ENCODE results near the gene PTGES2.

PTGES2 gene

DNA sequence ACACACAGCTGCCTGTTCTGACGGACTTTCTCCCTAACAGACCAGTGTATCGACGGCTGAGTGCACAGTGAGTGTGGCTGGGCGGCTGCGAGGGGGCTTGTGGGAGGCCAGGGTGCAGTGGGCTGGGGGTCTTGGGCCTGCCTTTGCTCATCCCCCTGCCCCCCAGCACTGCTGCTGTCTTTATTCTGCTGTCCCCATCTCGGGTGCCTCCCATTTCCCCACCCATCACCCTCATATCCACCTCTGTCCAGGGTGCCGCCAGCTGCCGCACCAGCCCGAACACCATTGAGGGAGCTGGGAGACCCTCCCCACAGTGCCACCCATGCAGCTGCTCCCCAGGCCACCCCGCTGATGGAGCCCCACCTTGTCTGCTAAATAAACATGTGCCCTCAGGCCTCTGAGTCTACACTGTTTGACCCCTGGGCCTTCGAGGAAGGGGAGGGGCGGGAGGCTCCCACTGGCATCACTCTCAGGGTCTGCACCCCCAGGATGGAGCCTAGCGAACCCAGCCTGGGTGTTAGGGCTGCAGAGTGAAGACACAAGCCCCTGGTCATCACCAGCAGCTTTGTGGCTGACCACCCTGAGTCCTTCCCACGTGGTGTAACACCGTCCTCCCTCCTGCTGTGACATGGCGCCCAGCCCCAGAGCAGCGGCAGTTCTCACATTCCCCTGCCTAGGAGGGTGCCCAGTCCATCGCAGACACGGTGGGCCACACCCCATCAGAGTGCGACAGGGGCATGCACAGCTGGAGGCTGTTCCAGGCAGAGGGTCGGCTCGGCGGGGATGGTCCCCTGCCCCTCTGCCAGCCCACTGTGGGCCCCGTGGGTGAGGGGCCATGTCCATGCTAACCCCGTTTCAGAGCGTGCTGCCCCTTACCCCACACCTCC, 25.8 kb upstream of the PTGES2 start:
- no peak for DNase-seq

DNA sequence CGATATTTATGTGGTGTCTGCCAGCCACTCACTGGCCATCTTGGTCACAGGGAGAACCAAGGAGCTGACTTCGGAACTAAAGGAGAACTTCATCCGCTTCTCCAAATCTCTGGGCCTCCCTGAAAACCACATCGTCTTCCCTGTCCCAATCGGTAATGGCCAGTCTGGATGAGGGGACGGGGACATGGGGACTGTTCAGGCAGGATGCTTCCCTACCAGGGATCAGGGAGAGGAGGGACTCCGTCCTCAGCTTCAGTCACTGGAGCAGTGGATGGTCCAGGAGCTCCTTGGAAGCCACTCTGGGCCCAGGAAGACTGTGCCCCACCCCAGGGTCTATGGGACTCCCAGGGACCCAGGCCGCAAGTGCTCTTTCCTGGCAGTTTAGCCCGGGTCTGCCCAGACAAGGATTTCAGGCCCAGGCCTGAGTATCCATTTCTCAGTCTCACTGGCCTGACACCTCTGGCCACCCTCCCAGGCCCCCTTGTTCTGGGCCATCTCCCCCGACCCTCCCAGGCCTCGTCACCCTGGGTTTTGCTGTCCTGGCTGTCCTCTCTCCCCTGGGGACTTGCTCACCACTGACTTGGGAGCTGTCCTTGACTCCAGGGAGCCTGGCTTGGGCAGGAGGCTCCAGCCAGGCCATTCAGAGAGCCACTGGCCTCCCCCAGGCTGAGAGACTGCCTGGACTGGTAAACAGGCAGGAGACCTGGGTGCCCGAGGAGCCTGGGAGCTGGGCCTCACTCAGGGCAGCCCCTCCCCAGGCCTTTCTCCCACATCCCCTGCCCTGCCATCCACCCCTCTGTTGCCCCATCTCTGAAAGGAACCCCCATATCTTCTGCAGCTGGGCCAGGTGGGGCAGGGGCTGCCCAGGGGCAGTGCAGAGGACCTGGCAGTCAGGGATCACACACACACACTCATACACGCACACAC, 24.9 kb upstream of the PTGES2 start:
- DNase-seq: no peak

DNA sequence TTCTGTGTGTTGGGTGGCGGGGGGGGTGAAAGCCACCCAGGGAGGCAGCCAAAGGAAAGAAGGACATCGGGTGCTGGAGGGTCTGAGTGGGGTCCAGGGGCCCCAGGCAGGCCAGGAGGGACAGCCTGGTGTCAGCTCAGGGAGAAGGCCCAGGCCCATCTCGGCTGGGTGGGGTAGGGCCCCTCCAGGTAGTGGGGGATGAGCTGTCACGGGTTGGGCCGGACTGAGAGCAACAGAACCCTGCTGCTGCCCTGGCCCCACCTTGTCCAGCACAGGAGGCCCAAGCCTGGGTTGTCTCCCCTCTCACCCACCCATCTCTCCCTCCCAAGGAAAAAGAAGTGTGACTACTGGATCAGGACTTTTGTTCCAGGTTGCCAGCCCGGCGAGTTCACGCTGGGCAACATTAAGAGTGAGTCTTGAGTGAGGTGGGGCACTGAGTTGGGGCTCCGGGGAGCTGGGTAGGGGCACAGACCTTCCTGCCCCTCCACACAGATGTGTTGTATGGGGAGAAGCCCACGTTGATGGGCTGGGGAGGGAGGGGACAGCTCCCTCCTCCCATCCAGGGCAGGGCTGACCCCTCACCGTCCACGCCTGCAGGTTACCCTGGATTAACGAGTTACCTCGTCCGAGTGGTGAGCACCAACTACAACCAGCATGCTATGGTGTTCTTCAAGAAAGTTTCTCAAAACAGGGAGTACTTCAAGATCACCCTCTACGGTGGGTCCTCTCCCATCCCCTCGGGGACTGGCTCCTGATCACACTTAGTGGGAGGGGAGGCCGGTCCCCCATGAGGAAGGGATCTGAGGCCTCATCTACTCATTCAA, 24.0 kb upstream of the PTGES2 start:
- DNase-seq: no peak

DNA sequence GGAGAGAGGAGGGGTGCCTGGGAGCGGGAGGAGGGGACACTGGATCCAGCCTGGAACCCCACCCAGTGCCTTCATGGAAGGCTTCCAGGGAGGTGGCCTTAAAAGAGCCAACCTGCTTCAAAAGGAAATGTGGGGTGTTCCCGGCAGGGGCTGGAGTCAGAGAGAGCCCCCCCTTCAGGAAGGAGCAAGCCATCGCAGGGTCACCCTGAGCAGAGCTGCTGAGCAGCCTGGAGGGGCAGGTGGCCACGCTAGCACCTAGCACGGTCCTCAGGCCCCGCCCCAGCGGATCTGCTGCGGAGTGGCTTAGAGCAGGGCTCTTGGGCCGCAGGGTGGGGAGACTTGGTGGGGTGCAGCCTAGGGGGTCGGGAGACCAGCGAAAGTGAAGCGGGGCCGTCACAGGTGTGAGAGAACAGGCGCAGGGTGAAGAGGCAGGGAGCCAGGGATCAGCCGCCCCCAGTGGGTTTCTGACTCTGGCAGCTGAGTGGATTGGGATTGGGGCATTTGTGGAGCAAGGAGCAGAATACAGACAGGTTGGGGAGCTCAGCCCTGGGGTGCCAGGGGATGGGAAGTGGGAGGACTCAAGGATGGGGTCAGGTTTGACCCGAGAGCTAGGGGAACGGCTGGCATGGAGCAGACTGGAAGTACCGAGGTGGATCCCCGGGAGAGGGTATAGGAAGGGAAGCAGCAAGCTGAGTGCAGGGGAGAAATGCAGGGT, 23.2 kb upstream of the PTGES2 start:
- no peak for DNase-seq

DNA sequence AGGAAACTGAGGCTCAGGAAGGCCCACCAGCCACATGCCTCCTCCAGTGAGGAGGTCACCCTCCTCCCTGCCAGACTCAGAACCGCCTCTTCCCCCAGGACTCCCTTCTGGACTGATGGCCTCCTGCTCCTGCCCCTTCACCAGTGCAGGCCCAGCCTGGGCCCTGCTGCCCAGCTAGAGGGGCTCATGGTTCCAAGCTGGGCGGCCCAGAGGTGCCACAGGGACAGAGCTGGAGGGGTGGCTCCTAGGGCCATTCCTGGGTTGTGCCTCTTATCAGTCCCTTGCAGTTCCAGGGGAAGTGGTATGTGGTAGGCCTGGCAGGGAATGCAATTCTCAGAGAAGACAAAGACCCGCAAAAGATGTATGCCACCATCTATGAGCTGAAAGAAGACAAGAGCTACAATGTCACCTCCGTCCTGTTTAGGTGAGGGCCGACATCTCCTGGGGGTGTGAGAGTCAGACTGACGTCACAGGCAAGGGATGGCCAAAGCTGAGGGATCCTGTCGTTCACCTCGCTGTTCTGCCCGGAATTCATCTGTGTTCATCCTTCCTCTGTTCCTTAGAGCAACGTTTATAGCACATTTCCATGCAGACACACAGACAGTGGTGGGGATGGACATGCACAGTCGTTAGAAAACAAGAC, 22.5 kb upstream of the PTGES2 start:
- no peak for DNase-seq

DNA sequence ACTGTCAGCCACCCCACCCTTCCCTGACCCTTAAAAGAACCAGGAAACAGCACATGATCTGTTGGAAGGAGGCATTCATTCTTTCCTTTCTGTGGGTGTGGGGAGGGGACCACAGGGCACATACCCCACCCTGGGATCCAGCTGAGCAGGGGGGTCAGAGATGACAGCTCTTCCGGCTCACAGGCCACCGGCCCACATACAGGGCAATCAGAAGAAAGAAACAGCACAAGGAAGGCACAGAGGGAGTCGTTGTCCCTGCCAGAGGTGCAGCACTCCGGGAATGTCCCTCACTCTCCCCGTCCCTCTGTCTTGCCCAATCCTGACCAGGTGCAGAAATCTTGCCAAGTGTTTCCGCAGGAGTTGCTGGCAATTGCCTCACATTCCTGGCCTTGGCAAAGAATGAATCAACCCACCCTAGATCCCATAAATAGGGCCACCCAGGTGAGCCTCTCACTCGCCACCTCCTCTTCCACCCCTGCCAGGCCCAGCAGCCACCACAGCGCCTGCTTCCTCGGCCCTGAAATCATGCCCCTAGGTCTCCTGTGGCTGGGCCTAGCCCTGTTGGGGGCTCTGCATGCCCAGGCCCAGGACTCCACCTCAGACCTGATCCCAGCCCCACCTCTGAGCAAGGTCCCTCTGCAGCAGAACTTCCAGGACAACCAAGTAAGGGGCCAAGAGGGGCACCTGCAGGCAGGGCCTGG, 21.6 kb upstream of the PTGES2 start, which contains the start of gene LCN2:
Gene LCN2 (plus strand): TSS at position 453 of the 701 bp plus-strand sequence. CDS start 73 bp downstream, at position 526.
- no peak for DNase-seq

DNA sequence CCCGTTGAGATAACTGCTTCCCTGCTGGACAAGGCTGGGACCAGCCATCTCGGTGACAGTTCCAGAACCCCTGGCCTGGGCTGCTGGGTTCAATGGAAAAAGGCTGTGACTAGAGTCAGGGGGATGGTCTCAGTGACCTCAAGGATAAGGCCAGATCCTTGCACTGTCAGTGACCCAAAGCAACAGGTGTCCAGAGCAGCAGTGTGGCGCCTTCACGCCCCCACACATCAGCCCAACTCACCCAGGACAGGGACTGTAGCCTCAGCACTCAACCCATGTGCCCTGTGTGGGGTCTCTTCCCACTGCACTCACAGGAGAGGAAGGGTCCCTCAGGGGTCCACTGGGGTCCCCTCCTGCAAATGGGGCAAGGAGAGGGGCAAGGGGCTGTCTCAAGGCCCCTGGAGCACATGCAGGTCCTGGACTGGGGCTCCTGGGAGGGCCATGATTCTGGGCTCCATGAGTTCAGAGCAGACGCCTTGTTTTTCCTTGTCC, 21.0 kb upstream of the PTGES2 start:
- no peak for DNase-seq

DNA sequence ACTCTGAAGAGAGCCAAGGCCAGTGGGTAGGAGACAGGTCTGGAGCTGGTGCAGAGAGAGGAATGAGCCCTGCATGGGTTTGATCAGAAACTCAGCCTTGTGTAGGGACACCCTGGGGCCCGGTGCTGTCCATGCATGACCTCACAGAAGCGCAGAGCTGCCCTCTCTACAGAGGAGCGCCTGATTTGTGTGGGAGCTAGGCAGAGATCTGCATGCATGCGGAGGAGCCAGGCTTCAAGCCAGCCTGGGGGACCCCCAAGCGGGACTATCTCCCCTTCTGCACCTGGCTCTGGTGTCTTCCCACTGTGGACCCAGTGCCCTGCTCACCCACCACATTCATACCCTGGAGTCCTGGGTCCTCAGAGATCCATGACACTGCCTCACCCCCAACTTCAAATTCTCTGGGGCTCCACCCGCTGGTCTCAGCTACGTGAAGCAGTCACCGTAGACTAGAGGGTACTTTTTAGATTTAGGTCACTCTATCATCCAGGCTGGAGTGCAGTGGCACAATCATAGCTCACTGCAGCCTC, 19.1 kb upstream of the PTGES2 start:
- DNase-seq: no peak

DNA sequence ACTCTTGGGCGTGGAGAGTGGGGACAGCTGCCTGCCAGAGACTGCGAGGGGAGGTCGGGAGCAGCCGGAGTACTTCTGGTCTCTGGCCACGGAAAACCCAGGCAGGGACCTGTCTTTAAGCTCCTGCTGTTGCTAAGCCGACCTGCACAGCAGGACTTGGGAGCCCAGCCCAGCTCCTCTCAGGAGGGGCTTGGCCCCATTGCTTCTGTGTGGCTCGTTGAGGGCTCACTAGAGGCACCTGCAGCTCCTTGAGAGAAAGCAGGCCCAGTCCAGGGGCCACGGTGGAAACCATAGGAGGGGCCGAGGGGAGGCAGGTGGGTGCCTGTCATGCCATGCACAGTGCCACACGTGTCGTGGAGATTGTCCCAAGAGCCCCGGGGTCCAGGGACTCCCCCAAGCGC, 18.4 kb upstream of the PTGES2 start:
- DNase-seq: no peak

DNA sequence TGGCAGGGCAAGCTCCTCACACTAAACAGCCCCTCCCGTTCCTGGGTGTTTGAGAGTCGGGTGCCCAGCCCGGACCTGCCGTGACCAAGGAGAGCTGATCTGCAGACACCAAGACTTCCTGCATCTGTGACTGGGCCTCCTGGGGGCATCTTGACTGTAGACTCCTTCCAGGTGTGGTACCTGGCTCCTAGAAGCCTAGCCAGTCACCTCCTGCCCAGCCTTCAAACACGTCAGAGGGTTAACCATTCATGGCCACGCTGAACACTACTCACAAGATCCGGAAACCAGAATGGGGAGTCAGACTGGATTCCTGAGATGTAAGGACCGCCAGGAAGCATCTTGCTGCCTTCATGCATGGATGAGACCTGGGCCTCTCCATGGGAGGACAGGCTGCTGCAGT, 18.0 kb upstream of the PTGES2 start:
- DNase-seq: no peak

DNA sequence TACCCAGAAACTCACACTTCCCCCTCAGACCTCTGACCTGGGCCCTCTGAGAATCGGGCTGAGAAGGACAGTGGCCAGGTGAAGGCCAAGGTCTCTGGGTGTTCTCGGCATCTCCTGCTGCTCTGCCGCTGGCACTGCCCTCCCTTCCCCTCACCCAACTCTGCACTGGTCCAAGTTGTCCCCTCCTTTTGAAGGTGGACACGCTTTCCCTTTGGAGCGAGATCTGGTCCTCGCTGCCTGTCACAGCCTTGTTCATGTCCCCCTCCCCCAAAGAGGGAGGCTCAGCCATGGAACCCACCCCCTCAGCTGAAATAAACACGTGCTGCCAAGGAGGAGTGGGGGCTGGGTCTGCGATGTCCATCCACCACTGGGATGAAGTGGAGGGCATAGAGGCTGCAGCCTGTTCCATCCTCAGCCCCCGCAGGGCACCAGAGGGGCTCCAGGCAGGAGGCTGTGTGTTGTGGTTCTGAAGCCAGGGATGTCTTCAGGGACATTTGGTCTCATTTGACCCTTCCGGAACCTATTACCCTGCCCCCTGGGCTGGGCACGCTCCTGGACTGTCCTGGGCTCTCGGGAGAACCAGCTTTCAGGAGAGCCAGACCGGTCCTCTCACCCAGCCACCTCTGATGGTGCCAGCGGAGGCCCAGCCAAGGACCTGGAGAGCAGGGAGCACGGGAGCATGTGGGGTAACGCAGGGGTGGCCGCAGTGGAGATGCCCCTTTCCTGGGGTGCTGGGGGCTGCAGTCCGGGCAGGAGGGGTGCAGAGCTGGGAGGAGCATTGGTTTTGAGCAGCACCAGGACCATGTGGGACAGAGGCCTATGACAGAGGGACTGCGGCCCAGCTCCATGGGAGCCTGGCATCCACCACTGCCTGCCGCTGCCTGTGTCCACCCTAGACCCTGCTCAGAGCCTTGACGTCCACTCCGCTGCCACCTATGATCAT, 17.0 kb upstream of the PTGES2 start:
- DNase-seq: no peak

DNA sequence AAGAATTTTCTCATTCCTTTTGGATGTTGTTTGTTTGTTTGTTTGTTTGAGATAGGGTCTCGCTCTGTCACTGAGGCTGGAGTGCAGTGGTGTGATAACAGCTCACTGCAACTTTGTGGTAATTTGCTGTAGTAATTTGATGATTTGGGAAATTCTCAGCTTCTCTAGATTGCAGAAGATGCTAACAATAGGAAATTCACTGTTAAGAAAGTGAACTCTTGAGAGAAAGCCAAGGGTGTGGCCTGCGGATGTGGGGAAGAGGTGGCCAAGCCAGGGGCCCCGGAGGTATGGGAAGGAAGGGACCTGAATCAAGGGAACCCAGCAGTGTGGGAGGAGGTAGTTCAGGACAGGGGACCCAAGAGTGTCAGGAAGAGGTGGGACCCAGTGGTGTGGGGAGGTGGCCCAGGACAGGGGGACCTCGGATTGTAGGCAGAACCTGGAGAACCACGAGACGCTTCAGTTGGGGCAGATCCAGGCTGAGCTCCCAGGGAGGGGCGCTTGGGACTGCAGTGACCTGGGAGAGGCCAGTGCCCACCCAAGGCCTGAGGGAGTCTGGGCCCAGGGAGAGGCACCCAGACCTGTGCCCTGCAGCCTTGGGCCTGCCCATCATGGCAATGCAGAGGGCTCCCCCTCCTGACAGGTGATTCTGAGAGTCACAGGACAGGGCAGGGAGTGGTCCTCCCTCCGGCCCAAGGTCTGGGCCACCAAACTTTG, 16.2 kb upstream of the PTGES2 start:
- no peak for DNase-seq

DNA sequence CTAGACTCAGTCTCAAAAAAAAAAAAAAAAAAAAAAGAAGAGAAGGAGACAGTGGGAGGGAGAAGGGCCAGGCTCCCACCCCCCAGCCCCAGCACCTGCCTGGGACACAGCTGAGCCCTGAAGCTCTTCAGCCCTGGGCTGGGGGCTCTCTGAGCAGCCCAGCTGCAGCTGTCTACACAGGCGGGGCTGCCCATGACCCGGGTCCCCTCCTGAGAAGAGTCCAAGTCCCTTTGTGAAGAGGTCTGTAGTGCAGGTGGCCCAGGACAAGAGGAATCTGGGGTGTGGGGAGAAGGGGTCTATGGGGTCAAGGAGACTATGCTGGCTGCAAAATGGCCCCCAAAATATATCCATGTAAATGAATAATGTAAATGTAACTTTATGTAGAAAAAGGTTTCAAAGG, 15.1 kb upstream of the PTGES2 start:
- DNase-seq: no peak

DNA sequence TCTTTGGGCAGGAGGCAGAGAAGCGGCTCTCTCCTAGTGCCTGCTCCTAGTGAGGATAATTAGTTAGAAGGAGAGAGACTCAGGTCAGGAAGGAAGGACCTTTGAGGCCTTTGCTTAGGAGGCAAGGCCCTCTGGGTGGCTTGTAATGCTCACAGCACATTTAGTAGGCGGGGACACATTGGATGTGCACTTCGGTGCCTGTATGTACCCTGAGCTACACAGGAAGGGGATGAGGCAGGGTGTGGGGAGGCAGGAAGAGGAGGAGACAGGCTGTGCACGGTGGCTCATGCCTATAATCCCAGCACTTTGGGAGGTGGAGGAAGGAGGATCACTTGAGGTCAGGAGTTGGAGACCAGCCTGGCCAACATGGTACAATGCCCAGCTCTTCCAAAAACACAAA, 14.5 kb upstream of the PTGES2 start:
- no peak for DNase-seq

DNA sequence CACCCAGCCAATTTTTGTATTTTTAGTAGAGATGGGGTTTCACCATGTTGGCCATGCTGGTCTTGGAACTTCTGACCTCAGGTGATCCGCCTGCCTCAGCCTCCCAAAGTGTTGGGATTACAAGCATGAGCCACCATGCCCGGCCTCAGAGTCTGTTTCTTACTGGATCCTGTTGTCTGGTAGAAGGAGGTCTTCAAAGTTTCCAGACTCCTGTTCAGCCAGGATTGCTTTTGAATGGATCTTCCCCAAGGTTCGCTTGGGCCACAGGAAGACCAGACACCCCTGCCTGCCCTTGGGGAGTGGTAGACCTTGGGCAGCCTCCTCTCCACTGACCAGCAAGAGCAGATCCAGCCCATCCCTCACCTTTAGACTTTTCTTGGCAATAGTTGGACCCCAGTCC, 14.1 kb upstream of the PTGES2 start:
- no peak for DNase-seq

DNA sequence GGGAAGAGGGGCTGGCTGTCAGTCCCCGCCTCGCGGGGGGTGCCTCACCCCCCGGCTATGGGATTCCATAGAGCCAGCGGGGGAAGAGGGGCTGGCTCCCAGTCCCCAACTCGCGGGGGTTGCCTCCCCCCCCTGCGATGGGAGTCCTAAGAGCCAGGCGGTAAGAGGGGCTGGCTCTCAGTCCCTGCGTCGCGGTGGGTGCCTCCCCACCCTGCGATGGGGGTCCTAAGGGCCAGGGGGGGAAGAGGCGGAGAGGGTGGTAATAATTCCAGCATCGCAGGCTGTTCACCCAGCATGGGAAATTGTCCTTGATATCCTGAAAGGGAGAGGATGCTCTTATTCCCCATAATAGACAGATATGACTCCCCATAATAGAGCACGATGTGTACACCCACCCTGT, 12.1 kb upstream of the PTGES2 start:
- DNase-seq: no peak

DNA sequence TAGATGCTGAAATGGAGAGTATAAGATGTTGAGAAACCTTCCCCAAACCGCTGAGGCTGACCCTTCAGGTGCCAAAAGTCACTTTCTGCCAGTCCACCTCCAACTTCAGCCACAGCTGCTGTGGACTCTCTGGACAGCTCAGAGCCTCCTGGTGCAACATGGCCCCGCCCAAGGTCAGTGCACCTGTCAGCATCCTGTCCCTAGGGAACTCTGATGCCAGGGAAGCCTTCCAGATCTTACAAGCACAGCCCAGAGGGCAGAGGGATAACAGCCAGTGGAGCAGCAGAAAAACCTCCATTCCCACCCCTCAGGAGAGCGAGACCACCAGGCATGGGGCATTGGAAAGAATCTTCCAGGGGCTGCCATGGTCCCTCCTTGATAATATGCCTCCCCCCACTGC, 10.5 kb upstream of the PTGES2 start:
- DNase-seq: no peak
